GM21619 (cell line): Measurements from ENCODE around the gene FRA10AC1.
A peak's percentile ranks its signal among the peaks of the same experiment; 100 is the strongest.
"Not testable (repeated sequence)": the region's sequence is repeated elsewhere in the genome, so short reads cannot be mapped to it uniquely, and the experiment has no call there.

Source experiments
- ATAC-seq: cut with Tn5 transposase; IDR thresholded peaks from one replicate; pipeline ENCODE4 v1.9.1; 2021; ENCODE audit not compliant: unreplicated experiment

Gene FRA10AC1

DNA sequence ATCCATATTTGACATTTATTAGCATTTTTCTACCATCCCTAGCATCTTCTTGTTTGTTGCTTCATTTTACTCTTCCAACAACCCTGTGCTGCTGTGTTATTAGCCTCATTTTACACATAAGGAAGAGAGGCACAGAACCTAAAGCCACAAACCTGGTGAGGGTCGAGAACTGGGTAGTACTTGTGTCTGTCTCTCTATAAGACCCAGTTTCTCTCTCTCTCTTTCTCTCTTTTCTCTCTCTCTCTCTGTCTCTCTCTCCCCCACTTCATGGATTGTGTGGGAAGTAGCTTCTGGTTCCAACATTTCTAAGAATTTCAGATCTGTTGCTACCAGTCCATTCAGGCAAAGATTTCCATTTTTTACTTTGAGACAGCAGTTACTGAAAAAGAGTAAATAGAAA, 1.4 kb upstream of the FRA10AC1 start:
- ATAC-seq: no peak

DNA sequence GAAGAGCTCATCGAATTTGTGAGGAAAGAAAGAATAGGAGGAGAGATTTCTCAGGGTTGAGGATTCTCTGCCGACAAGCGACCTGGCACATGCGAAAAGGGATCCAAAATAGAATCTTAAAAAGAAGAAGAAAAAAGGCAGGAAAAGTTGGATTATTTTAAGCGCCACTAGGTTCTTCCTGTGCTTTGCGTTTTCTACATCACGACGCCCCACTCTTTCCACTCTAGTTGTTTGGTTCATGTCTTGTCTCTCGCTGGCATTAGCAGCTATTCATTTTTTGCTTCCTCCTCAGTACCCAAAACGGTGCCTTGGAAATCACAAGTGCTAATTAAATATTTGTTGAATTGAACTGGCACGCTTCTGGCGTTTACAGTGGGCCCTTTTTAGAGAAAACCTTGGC, 674 bp upstream of the FRA10AC1 start:
- no peak for ATAC-seq

DNA sequence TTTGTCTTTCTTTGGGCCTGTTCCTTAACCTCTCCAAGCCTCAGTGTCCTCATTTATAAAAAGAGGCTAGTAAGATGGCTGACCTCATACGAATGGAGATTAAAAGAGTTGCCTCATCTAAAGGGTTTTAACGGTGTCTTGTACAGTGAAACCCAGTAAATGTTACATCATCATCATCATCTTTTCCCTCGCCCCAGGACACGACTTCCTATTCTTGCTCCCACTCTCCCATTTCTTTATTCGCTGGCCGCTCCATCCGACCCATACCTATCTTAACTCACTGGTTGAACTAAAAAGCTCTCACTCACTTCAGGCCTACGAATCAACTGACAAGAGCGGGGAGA, 554 bp downstream of the FRA10AC1 start:
- peak; percentile 12 for ATAC-seq

DNA sequence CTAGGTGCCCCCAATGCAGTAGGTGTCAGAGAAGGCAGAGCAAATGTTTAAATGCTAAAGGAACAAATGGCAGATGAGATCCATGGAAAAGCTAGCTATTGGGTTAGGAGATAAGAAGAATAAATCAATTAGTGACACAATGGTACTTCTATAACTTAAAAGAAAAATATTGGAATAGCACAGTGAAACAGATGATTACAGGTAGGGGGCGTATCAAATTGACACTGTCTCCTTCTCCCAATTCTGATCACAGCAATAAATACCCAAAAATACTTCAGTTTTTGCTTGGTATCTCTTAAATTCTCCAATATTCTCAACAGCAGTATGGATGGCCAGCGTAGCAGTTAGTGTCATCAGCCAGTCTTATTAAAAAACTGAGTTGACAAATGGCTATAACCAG, 5.2 kb downstream of the FRA10AC1 start:
- ATAC-seq: no peak

DNA sequence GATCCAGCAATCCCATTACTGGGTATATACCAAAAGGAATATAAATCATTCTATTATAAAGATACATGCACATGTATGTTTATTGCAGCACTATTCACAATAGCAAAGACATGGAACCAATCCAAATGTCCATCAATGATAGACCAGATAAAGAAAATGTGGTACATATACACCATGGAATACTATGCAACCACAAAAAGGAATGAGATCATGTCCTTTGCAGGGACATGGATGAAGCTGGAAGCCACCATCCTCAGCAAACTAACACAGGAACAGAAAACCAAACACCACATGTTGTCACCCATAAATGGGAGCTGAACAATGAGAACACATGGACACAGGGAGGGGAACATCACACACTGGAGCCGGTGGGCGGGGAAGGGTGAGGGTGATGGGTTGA, 5.8 kb downstream of the FRA10AC1 start:
- not testable (repeated sequence) for ATAC-seq

DNA sequence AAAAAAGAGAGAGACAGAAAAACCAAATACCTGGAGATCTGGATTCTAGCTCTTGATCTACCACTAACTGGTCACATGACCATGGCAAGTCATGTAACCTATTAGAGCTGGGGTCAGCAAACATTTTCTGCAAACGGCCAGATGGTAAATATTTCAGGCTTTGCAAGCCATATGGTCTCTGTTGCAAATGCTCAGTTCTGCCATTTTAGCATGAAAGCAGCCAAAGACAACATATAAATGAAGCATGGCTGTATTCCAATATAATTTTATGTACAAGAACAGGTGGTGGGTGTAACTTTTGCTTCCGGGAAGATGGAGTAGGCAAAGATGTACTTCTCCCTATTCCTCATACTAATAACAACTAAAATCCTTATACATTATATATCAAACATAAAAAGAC, 6.7 kb downstream of the FRA10AC1 start:
- ATAC-seq: no peak

DNA sequence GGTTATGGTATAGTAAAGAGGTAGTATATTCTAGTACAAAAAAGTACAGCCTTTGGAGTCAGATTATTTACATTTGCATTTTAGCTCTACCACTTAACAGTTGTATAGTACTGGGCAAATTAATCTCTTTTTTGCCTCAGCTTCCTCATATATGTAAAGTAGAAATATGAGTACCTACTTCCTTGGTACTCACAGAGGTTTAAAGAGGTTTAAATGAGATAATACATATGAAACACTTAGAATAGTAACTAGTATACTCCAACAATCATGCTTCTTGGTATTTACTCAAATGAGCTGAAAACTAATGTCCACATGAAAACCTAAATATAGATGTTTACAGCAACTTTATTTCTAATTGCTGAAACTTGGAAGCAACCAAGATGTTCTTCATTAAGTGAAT, 14.7 kb downstream of the FRA10AC1 start:
- ATAC-seq: no peak

DNA sequence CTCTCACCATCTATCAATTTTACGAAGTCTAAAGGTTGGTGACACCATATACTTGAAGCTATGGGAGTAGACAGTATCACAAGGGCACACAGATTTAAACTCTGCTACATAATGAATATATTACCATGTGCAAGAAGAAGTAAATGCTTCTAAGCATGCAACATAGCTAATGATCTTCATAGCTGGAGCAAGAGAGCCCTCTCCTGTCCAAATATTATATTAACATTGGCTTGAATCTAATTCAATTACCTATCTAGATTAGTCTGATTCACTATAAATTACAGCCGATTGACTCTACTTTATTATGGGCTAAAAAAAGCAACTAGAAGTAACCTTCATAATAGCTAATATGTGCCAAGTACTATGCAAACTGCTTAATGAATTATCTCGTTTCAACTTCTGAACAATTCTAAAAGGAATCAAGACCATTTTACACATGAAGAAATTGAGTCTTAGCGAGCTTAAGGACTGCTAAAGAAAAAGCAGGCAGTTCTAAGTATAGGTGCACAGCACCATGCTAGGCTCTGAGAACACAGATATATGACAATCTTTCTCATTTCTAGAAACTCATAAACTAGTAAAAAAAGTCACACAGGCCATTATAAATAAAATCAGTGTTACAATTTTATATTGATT, 21.9 kb downstream of the FRA10AC1 start:
- ATAC-seq: no peak

DNA sequence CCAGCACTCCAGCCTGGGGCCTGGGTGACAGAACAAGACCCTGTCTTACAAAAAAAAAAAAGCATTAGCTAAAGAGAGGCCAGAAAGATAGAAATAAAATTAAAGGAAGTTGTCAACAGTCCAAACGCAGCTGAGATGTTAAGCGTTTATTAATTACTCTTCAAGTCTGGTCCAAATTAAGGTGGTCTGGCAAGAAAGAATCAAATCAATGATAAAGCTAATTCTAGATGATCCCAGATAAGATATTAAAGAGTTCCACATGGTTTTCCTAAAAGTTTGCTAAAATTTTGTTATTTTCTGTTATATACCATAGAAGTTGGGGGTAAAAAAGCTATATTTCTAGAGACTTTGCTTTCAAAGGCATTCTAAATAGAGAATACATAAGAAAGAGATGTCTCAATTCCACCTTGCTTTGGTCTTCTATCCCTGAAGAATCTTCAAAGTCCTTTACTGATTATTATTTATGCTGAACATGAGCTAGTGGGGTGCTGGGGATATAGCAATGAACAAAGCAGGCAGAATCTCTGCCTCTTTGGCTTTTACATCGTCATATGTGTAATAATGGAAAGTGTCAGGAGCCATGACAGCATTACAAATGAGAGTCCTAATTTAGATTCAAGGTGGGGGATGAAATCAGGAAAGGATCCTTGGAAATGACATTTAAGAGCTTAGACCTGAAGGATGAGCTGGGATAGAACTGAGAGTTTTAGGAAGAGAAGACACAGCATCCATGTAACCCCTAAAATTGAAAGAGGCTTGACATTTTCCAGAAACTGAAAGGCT, 23.4 kb downstream of the FRA10AC1 start:
- no peak for ATAC-seq

DNA sequence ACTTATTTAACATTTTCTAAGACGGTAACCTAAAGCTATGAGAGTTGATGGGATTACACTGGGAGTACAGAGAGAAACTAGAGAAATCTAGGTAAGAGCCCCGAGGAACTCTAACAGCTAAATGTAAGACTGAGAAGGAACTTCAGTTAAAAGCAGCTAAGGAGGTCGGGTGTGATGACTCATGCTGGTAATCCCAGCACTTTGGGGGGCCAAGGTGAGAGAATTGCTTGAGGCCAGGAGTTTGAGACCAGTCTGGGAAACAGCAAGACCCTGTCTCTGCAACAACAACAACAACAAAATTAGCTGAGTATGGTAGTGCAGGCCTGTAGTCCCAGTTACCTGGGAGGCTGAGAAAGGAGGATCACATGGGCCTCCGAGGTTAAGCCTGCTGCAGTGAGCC, 24.0 kb downstream of the FRA10AC1 start:
- ATAC-seq: no peak

DNA sequence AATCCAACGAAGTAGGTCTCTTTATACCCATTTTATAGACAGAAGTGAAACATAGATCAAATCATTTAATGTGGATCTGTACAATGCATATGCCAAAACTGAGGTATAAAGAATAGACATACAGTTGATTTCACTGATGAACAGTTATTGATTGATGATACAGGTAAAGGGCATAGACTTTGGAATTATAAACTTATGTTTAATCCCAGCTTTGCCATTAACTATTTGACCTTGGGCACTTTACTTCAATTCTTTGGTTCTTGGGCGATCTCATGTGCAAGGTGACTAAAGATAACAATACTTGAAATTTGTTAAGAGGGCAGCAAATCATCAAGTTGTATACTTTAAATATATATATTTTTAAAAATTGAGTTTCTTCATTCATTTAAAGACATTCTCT, 28.6 kb downstream of the FRA10AC1 start:
- ATAC-seq: no peak

DNA sequence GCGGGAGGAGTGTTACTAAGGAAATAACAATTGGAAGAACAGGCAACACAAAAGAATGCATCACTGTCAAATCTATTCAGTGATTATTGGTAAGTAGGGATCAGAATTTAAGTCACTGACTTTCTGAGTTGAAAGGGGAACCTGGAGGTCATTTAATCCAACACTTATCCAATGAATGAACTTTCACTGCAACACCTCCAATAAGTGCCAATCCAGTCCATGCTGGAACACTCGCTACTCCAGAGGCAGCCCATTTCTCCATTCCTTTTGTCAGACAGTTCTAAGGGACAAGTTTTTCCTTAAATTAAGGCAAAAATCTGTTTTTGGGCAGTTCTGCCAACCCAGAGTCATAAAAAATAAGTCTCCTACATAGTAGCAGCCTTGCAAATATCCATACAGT, 29.5 kb downstream of the FRA10AC1 start:
- no peak for ATAC-seq

DNA sequence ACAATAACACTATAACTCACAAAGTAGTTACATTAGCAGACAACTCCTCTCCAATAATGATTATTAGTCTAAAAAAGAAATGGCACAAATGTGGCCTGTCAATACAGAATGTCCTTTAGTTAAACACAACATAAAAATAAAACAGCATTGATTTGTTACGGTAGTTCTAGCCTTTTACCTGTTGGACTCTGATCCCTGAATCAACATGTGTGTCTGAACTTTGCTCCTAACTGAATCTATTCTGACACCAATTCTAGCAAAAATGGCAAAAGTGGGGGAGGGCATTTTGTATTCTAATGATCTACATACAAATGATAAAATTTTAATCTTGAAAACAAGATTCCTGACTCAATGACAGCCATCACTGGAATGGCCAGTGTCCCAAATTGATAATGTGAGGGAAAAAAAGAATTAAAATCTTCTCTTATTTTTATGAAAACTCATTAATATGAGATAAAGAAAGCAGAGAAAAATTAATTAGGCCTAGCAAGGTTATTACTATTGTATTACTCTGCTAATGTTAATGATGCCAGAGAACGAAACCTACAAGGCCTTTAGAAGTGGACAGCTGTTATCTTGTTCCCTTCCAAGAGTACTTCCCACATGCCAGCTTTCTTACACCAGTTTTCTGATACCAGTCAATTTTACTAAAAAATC, 30.2 kb downstream of the FRA10AC1 start:
- no peak for ATAC-seq

DNA sequence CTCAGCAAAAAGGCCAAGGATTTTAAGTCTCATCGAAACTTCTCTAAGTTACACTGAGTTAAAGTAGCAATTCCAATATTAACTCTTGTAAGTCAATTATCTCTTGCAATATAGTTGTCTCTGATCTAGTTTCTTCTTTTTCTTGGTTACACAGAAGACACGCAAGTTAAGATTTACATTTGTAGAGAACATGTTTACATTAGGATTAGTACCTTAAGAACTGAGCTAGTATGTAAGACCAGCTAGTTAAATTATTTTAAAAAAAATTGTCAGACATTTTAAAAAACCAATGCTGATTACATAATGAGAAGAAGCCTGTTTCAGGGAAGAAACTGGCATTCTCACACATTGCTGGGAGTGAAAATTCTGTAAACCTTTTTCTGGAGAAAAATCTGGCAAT, 31.4 kb downstream of the FRA10AC1 start:
- no peak for ATAC-seq

DNA sequence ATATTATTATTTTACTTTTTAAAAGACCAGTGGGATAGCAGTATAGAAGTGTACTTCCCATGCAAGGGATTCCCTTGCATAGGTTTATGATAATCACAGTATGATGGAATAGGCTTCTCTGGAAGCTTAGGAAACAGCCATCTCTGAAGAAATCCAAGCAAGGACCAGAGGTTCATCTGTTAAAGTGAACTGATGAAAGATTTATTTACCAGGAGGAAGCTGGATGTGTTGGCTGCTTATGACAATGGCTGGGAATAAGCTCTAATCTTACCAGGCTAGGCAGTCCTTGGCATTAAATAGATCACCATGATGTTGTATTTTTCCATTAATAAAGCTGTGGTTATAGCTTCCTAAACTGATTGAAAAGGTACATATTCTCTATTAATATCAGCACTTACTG, 32.0 kb downstream of the FRA10AC1 start:
- ATAC-seq: no peak

DNA sequence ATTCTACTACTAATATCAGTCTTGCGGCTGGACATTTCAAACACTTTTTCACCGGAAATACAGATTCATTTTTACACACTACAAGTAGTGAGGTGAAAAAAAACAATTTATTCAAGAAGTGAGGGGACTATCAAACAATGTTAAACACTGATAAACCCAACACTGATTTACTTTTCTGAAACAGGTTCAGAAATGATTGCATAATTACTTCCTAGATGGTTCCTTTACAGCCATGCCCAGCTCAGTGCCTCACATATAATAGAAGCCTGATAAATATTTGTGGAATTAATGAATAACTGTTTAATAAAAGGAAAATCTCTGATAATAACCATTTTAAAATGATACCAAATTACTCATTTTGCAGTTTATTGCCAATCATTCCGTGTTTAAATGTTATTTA, 34.6 kb downstream of the FRA10AC1 start:
- ATAC-seq: no peak

DNA sequence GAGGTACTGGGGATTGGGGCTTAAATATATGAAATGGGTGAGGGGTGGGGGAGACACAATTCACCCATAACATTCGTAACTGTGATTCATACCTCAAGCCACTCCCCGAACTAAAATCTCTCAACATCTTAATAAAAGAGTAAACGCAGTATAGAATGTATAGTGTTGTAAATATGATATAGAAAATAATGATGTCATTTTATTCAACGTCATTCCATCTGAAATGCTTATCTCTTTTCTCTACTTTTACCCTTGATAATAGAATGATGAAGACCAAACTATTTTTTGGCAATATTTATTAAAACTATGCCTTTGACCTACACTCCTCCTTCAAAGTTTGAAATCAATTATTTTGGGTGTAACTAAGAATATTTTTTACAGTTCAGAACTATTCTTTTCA, 36.4 kb downstream of the FRA10AC1 start:
- no peak for ATAC-seq

DNA sequence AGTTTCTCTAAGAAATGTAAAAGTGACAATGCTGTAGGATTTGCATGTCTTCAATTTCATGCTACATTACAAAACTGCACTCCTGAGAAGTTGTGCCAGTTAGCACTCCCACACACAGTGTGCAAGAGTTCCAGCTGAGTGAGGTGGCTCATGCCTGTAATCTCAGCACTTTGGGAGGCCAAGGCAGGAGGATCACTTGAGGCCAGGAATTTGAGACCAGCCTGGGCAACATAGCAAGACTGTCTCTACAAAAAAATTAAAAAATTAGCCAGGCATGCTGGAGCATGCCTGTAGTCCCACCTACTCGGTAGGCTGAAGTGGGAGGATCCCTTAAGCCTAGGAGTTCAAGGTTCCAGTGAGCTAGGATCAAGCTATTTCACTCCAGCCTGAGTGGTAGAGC, 44.6 kb downstream of the FRA10AC1 start:
- ATAC-seq: no peak

DNA sequence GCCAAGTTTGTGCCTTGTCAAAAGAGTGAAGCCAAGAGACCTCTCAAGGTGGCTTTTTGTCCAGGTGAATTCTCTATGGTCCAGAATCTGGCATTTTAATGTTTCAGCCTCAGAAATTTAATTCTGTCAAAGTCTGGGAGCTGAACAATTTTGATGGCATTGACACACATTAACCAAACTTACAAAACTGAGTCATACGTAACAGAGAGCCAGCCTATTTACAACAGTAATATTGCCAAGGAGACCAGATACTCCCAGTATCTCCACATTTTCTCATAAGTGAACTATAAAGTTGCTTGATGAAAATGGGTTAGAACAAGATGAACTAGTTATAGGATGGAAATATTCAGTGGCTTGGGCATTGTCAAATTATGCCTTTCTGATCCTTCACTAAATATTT, 46.2 kb downstream of the FRA10AC1 start:
- ATAC-seq: no peak

DNA sequence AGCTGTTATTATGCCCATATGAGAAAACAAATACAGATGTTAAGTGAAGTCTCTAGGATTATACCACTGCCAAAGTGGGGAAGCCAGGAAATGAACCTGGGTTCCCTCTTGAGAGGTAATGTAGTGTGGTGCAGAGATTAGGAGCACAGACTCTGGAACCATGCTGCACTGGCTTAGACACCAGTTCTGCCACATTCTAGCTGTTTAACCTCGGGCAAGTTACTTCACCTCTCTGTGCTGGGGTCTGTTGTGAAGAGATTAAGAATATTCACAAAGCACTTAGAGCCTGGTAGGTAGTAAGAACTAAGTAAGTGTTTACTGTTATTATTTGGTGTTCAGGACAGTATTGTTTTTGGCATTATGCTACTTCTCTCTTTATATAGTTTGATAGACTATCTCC, 48.2 kb downstream of the FRA10AC1 start:
- ATAC-seq: no peak

DNA sequence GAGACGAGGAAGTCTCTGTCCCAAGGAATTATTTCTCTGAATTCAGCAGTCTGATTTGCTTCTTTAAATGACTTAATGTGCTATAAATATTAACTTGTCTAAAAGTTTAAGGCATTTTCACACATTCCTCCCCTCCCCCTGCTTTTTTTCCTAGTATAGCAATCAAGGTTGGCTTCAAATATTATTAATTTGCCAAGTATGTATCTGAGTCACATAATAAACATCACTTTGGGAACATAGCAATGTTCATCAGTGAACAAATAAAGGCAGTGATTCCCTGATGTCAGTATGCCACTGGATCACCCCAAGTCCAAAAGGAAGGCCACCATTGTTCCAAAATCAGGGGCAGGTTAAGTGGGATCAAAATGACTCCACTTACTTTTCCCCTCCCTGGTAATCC, 49.5 kb downstream of the FRA10AC1 start:
- ATAC-seq: no peak

DNA sequence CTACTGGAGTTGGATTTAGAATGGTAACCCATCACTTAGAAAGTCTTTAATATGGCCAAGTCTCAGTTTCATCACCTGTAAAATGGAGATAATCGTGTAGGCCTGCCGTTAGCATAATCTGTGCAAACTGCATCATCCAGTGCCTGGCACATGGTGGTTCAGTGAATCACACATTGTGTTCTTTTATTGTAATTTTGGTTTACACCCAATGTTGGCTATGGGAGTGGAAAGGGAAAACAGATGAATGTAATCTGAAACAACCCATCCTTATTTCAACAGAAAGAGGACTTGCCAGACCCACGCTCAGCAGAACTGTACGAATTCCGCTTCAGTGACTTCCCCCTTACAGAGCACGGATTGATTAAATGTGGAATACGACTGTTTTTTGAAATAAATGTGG, 62.6 kb downstream of the FRA10AC1 start:
- ATAC-seq: no peak
